ENCODE measurements around the gene IGLL5.

Gene IGLL5

GRCh38 chr22:22929381-22930221 is 42.0 kb downstream of the IGLL5 start:
- Histone ChIP-seq H3K4me2 (ENCODE audit: low read length) (peak overlapping the region; percentile 60), H3K4me1 (ENCODE audit: low read length) (peaks cover 89% of the 10 kb centered on the region), H3K9ac (ENCODE audit: low read length) (peak overlapping the region; percentile 94)

GRCh38 chr22:22930222-22930497 is 42.5 kb downstream of the IGLL5 start:
- H3K4me2 ChIP-seq (ENCODE audit: low read length): peak overlapping the region; percentile 60; the same call in 1 of the 2 replicates
- peaks cover 11% of the 10 kb centered on the region for H3K36me3 ChIP-seq (replicated peaks; ENCODE audit: low read depth, low read length)
- H3K9ac ChIP-seq (ENCODE audit: low read length): peak overlapping the region; percentile 94
- H2AFZ ChIP-seq (ENCODE audit: low read depth, low read length): no peak overlapping the region
- TF ChIP-seq EZH2phosphoT487 (IDR thresholded peaks at IDR 0.05; ENCODE audit: low read depth) (no peak), CTCF (IDR thresholded peaks at IDR 0.05; ENCODE audit: low read depth, low read length) (no peak)
- H4K20me1 ChIP-seq (ENCODE audit: insufficient read depth, low read length): no peaks in the 10 kb centered on the region
- H3K79me2 ChIP-seq (ENCODE audit: low read length): peaks cover 94% of the 10 kb centered on the region
- no peak overlapping the region for H3K4me3 ChIP-seq (ENCODE audit: low read length)
- H3K9me3 ChIP-seq (ENCODE audit: insufficient read depth, low read length): no peaks in the 10 kb centered on the region
- H3K27ac ChIP-seq (ENCODE audit: low read length): peak overlapping the region; percentile 92
- peaks cover 92% of the 10 kb centered on the region for H3K4me1 ChIP-seq (ENCODE audit: low read length)
- no peaks in the 10 kb centered on the region for H3K27me3 ChIP-seq (ENCODE audit: low read depth, low read length)

More at GRCh38 chr22:22929381-22930221, 42.0 kb downstream of the IGLL5 start:
- no peaks in the 10 kb centered on the region for H3K27me3 ChIP-seq (ENCODE audit: low read depth, low read length)
- peaks cover 94% of the 10 kb centered on the region for H3K79me2 ChIP-seq (ENCODE audit: low read length)
- no peaks in the 10 kb centered on the region for H3K9me3 ChIP-seq (ENCODE audit: insufficient read depth, low read length)
- H3K4me3 ChIP-seq (ENCODE audit: low read length): peak overlapping the region; percentile 20; the same call in 1 of the 2 replicates
- no peak overlapping the region for H2AFZ ChIP-seq (ENCODE audit: low read depth, low read length)
- H4K20me1 ChIP-seq (ENCODE audit: insufficient read depth, low read length): no peaks in the 10 kb centered on the region
- peaks cover 11% of the 10 kb centered on the region for H3K36me3 ChIP-seq (replicated peaks; ENCODE audit: low read depth, low read length)
- peak overlapping the region; percentile 92 for H3K27ac ChIP-seq (ENCODE audit: low read length)
- TF ChIP-seq CTCF (IDR thresholded peaks at IDR 0.05; ENCODE audit: low read depth, low read length) (no peak), EZH2phosphoT487 (IDR thresholded peaks at IDR 0.05; ENCODE audit: low read depth) (no peak)

GRCh38 chr22:22930571-22931556 is 43.2 kb downstream of the IGLL5 start:
- H3K36me3 ChIP-seq (replicated peaks; ENCODE audit: low read depth, low read length): peaks cover 11% of the 10 kb centered on the region
- H3K79me2 ChIP-seq (ENCODE audit: low read length): peaks cover 90% of the 10 kb centered on the region
- TF ChIP-seq EZH2phosphoT487 (IDR thresholded peaks at IDR 0.05; ENCODE audit: low read depth) (no peak), CTCF (IDR thresholded peaks at IDR 0.05; ENCODE audit: low read depth, low read length) (no peak)
- H3K4me1 ChIP-seq (ENCODE audit: low read length): peaks cover 95% of the 10 kb centered on the region
- H2AFZ ChIP-seq (ENCODE audit: low read depth, low read length): no peak overlapping the region
- H3K27ac ChIP-seq (ENCODE audit: low read length): peak overlapping the region; percentile 92
- peak overlapping the region; percentile 94 for H3K9ac ChIP-seq (ENCODE audit: low read length)
- no peaks in the 10 kb centered on the region for H3K27me3 ChIP-seq (ENCODE audit: low read depth, low read length)
- H3K4me3 ChIP-seq (ENCODE audit: low read length): peak overlapping the region; percentile 1; the same call in 1 of the 2 replicates
- H4K20me1 ChIP-seq (ENCODE audit: insufficient read depth, low read length): no peaks in the 10 kb centered on the region
- H3K9me3 ChIP-seq (ENCODE audit: insufficient read depth, low read length): no peaks in the 10 kb centered on the region
- peak overlapping the region; percentile 60 for H3K4me2 ChIP-seq (ENCODE audit: low read length)
